Right atrium auricular region (tissue), 2 donors: Measurements from ENCODE around the gene RTN4RL2. TPM values are rescaled to one million over a fixed set of nuclear protein-coding genes. Genes with fewer than 3 reads are reported as not detected.
A peak's percentile ranks its signal among the peaks of the same experiment; 100 is the strongest.

ENCODE experiments used
- DNase-seq: peaks from one replicate; pipeline ENCODE4 v3.0.0-alpha.2; 2019; ENCODE audit warnings: low spot score
- H3K27ac ChIP-seq, 2 donors: fragments of 200-600 bp; sonication (generic); 1 replicate in 1 of 2; 2 replicates in 1 of 2; pipeline ENCODE4 v1.5.1; 2016 to 2019
- H3K27me3 ChIP-seq, 2 donors: fragments of 200-600 bp; sonication (generic); one replicate each; pipeline versions ENCODE4 v1.5.1 to v1.6.0; 2017 to 2019
- H3K36me3 ChIP-seq: fragments of 200-600 bp; sonication (generic); one replicate; pipeline ENCODE4 v1.5.1; 2016
- H3K4me1 ChIP-seq, 2 donors: fragments of 200-600 bp; sonication (generic); one replicate each; pipeline versions ENCODE4 v1.5.1 to v1.6.0; 2017 to 2019
- H3K4me3 ChIP-seq, 2 donors: fragments of 200-600 bp; sonication (generic); 1 replicate in 1 of 2; 2 replicates in 1 of 2; pipeline ENCODE4 v1.5.1; 2017 to 2019; ENCODE audit warnings: mild to moderate bottlenecking in 1 of 2, moderate library complexity in 1 of 2
- H3K9me3 ChIP-seq, 2 donors: fragments of 200-600 bp; sonication (generic); one replicate each; pipeline ENCODE4 v1.5.1; 2019
- total RNA-seq, 2 donors: library from RNA; depleted of rRNA; stranded (reverse); fragments of >200 nt; gene quantifications; one replicate each; pipeline ENCODE4 v1.1.0, GENCODE V29; 2016
- TF ChIP-seq, protein P1 (sequence below), 2 donors: fragments of 200-600 bp; sonication (generic); IDR thresholded peaks; one replicate each; pipeline ENCODE4 v1.5.1; 2019; ENCODE audit warnings: antibody characterized with exemption in 2 of 2

Gene RTN4RL2
- total RNA-seq, 2 donors from 2014 or later = 0.94 to 1.3 TPM

DNA sequence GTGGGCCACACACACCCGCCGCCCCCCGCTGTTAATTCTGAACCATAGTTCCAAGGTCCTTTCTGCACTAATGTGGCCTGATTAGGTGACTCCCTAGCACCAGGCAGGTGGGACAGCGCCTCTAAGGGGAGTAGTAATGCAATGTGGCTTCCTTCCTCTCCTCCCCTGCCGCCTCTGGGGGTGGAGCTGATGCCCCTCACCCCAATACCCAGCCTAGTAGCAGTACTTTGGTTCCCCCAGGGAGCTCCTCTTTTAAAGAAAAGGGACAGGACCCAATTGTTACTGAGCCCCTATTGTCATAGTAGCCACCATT is 14.4 kb downstream of the RTN4RL2 start:
- no peak for DNase-seq
- no peaks in the 10 kb centered on the region for H3K36me3 ChIP-seq
- H3K4me1 ChIP-seq = peaks cover 0 to 12% of the 10 kb centered on the region in 2 donors
- H3K27me3 ChIP-seq = no peaks in the 10 kb centered on the region
- no peak overlapping the region for H3K4me3 ChIP-seq
- H3K27ac ChIP-seq = no peak overlapping the region
- no peaks in the 10 kb centered on the region for H3K9me3 ChIP-seq
- TF ChIP-seq, protein P1, sequence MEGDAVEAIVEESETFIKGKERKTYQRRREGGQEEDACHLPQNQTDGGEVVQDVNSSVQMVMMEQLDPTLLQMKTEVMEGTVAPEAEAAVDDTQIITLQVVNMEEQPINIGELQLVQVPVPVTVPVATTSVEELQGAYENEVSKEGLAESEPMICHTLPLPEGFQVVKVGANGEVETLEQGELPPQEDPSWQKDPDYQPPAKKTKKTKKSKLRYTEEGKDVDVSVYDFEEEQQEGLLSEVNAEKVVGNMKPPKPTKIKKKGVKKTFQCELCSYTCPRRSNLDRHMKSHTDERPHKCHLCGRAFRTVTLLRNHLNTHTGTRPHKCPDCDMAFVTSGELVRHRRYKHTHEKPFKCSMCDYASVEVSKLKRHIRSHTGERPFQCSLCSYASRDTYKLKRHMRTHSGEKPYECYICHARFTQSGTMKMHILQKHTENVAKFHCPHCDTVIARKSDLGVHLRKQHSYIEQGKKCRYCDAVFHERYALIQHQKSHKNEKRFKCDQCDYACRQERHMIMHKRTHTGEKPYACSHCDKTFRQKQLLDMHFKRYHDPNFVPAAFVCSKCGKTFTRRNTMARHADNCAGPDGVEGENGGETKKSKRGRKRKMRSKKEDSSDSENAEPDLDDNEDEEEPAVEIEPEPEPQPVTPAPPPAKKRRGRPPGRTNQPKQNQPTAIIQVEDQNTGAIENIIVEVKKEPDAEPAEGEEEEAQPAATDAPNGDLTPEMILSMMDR (IDR thresholded peaks at IDR 0.05) = no peak

DNA sequence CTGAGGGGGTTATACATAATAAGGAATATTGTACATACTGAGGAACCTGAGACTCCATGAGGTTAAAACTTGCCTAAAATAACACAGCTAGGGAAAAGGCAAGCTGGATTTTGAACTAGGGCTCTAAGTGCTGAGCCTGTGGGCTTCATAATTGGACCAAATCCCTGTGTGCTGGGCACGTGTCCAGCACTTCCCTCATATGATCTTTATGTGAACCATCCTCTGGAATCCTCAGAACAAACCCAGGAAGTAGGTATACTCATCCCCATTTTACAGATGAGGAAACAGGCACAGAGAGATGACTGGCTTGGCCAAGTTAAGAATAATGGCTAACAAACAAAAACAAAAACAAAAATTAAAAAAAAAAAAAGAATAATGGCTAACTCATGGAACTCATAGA is 14.9 kb downstream of the RTN4RL2 start:
- no peaks in the 10 kb centered on the region for H3K9me3 ChIP-seq
- H3K27me3 ChIP-seq = no peaks in the 10 kb centered on the region
- no peaks in the 10 kb centered on the region for H3K36me3 ChIP-seq
- peaks cover 0 to 12% of the 10 kb centered on the region in 2 donors for H3K4me1 ChIP-seq
- DNase-seq = no peak
- TF ChIP-seq, protein P1 (IDR thresholded peaks at IDR 0.05) = no peak
- no peak overlapping the region for H3K4me3 ChIP-seq
- H3K27ac ChIP-seq = no peak overlapping the region

- Histone ChIP-seq H3K27me3 (no peaks in the 10 kb centered on the region), H3K4me3 (peak overlapping the region in 1 of 2 donors; percentile 54)
These were observed 15.3 kb downstream of the RTN4RL2 start for GRCh38 chr11:57475671-57476046.

DNA sequence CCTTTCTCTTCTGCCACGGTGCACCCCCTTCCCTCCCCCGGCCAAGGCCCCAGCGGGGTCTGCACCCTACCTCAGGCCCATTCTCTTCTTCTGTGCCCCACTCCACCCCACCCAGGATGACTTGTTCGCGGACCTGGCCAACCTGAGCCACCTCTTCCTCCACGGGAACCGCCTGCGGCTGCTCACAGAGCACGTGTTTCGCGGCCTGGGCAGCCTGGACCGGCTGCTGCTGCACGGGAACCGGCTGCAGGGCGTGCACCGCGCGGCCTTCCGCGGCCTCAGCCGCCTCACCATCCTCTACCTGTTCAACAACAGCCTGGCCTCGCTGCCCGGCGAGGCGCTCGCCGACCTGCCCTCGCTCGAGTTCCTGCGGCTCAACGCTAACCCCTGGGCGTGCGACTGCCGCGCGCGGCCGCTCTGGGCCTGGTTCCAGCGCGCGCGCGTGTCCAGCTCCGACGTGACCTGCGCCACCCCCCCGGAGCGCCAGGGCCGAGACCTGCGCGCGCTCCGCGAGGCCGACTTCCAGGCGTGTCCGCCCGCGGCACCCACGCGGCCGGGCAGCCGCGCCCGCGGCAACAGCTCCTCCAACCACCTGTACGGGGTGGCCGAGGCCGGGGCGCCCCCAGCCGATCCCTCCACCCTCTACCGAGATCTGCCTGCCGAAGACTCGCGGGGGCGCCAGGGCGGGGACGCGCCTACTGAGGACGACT is 15.9 kb downstream of the RTN4RL2 start:
- H3K27ac ChIP-seq = peak overlapping the region in 1 of 2 donors; percentile 37
- TF ChIP-seq, protein P1 (IDR thresholded peaks at IDR 0.05) = no peak
- DNase-seq = no peak

More at GRCh38 chr11:57475671-57476046, 15.3 kb downstream of the RTN4RL2 start:
- H3K9me3 ChIP-seq = no peaks in the 10 kb centered on the region
- no peak overlapping the region for H3K27ac ChIP-seq
- DNase-seq = no peak
- TF ChIP-seq, protein P1 (IDR thresholded peaks at IDR 0.05) = no peak
- no peaks in the 10 kb centered on the region for H3K36me3 ChIP-seq
- peaks cover 0 to 12% of the 10 kb centered on the region in 2 donors for H3K4me1 ChIP-seq

GRCh38 chr11:57476757-57477506 is 16.6 kb downstream of the RTN4RL2 start:
- peak overlapping the region; percentile 44 to 54 for H3K4me3 ChIP-seq
- H3K36me3 ChIP-seq = no peaks in the 10 kb centered on the region
- H3K9me3 ChIP-seq = no peaks in the 10 kb centered on the region
- TF ChIP-seq, protein P1 (IDR thresholded peaks at IDR 0.05) = peak; percentile 45 to 62
- H3K27me3 ChIP-seq = peaks cover 0 to under 1% of the 10 kb centered on the region in 2 donors
- DNase-seq = no peak
- peaks cover 0 to 12% of the 10 kb centered on the region in 2 donors for H3K4me1 ChIP-seq
- H3K27ac ChIP-seq = peak overlapping the region in 1 of 2 donors; percentile 37

More for the DNA sequence above, 15.9 kb downstream of the RTN4RL2 start:
- H3K4me1 ChIP-seq = peaks cover 0 to 12% of the 10 kb centered on the region in 2 donors
- H3K9me3 ChIP-seq = no peaks in the 10 kb centered on the region
- H3K4me3 ChIP-seq = peak overlapping the region; percentile 44 to 54
- no peaks in the 10 kb centered on the region for H3K36me3 ChIP-seq
- H3K27me3 ChIP-seq = no peaks in the 10 kb centered on the region
